NT2/D1 (cell line): Measurements from ENCODE around the gene RAB3IL1.

Experiments
- SUZ12 ChIP-seq: IDR thresholded peaks from 2 replicates; pipeline ENCODE4 v1.6.1; 2011; ENCODE audit not compliant: insufficient read length, insufficient read depth; ENCODE audit errors: extremely low read depth
- YY1 ChIP-seq: IDR thresholded peaks from 2 replicates; pipeline ENCODE4 v1.6.1; 2011; ENCODE audit not compliant: insufficient read length, insufficient read depth

DNA sequence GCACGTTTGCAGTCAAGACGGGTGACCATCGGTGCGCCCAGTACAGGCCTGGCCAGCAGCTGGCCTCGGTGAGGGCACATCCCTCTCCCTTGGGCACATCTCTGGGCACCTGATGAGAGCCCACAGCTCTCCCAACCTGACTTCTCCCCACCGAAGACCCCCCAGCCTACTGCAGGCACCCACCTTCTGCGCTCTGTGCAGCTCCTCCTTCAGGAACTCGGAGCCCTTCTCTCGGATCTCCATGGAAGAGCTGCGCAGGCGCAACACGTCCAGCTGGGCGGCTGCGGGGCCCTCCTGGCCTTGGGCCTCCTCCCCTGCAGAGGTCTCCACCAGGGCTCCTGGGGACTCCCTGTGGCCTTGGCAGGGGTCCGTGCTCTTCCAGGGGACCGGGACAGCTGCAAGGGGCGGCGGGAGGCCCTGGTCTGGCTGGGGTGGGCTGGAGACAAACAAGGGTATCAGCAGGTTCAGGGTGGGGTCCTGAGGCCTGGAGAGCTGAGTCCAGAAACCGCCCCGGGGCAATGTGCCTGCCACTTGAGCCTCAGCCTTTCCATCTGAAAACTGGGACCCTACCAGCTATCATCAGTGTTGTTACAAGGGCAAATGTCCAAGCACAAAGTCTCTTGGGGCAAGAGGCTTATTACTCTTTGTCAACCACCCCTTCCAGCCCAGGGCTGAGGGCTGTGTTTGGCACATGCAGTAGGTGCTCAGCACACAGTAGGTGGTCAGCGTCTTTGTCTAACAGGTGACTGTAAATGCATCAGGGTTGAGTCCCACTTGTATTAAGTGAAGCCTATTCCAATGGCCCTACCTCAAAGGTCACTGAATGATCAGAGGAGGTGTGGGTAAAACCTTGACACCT is 9.3 kb downstream of the RAB3IL1 start:
- no peak for TF ChIP-seq YY1
- no peak for TF ChIP-seq SUZ12
